ENCODE measurements around the gene TRIM40.
"Not testable (repeated sequence)": the region's sequence is repeated elsewhere in the genome, so short reads cannot be mapped to it uniquely, and the experiment has no call there.

TRIM40 gene

GRCh38 chr6:30165238-30165637, 29.3 kb downstream of the TRIM40 start:
- not testable (repeated sequence) for DNase-seq

- no peak for DNase-seq
Measured at GRCh38 chr6:30167101-30167500, 31.2 kb downstream of the TRIM40 start.

- no peak for DNase-seq
Measured at GRCh38 chr6:30168741-30169140, 32.8 kb downstream of the TRIM40 start.

GRCh38 chr6:30169658-30170614, 34.0 kb downstream of the TRIM40 start:
- DNase-seq: no peak

- DNase-seq: no peak
Measured at GRCh38 chr6:30171677-30172471, 35.9 kb downstream of the TRIM40 start.

GRCh38 chr6:30172681-30173080, 36.7 kb downstream of the TRIM40 start:
- no peak for DNase-seq

GRCh38 chr6:30175765-30176164, 39.8 kb downstream of the TRIM40 start:
- no peak for DNase-seq

GRCh38 chr6:30178837-30179236, 42.9 kb downstream of the TRIM40 start:
- no peak for DNase-seq

GRCh38 chr6:30180145-30180544, 44.2 kb downstream of the TRIM40 start:
- no peak for DNase-seq

- DNase-seq: no peak
Measured at GRCh38 chr6:30184417-30185031, 48.6 kb downstream of the TRIM40 start.

GRCh38 chr6:30185846-30186484, 50.0 kb downstream of the TRIM40 start:
- no peak for DNase-seq

- DNase-seq: no peak
Measured at GRCh38 chr6:30188541-30188940, 52.6 kb downstream of the TRIM40 start.

- DNase-seq: no peak
Measured at GRCh38 chr6:30192076-30192475, 56.1 kb downstream of the TRIM40 start.

GRCh38 chr6:30194797-30195690, 59.1 kb downstream of the TRIM40 start:
- DNase-seq: no peak

GRCh38 chr6:30195951-30196350, 60.0 kb downstream of the TRIM40 start:
- DNase-seq: no peak

GRCh38 chr6:30196376-30196775, 60.4 kb downstream of the TRIM40 start:
- DNase-seq: no peak
